ENCODE measurements around the gene PLA2G3.

PLA2G3 gene

DNA sequence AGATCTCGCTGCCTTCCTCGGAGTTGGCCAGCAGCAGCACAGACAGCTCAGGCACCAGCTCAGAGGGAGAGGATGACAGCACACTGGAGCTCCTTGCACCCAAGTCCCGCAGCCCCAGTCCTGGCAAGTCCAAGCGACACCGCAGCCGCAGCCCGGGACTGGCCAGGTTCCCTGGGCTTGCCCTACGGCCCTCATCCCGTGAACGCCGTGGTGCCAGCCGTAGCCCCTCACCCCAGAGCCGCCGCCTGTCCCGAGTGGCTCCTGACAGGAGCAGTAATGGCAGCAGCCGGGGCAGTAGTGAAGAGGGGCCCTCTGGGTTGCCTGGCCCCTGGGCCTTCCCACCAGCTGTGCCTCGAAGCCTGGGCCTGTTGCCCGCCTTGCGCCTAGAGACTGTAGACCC is 6.4 kb downstream of the PLA2G3 start:
- Histone ChIP-seq H3K27ac (ENCODE audit: low read length) (no peak overlapping the region), H3K9ac (ENCODE audit: low read depth, low read length) (no peak overlapping the region), H3K9me3 (ENCODE audit: insufficient read depth, low read depth, low read length) (no peaks in the 10 kb centered on the region), H3K4me3 (ENCODE audit: low read length) (no peak overlapping the region), H3K36me3 (ENCODE audit: insufficient read depth, low read depth, low read length) (peaks cover 51% of the 10 kb centered on the region; the same call in 1 of the 2 replicates), H3K4me1 (ENCODE audit: insufficient read depth, low read length) (no peaks in the 10 kb centered on the region), H3K27me3 (ENCODE audit: insufficient read depth, low read length) (no peaks in the 10 kb centered on the region)

GRCh38 chr22:31130873-31131272 is 9.4 kb downstream of the PLA2G3 start:
- no peaks in the 10 kb centered on the region for H3K9me3 ChIP-seq (ENCODE audit: insufficient read depth, low read depth, low read length)
- no peak overlapping the region for H3K4me3 ChIP-seq (ENCODE audit: low read length)
- H3K27ac ChIP-seq (ENCODE audit: low read length) = no peak overlapping the region
- no peaks in the 10 kb centered on the region for H3K27me3 ChIP-seq (ENCODE audit: insufficient read depth, low read length)
- H3K36me3 ChIP-seq (ENCODE audit: insufficient read depth, low read depth, low read length) = peaks cover 25% of the 10 kb centered on the region; the same call in 1 of the 2 replicates
- H3K4me1 ChIP-seq (ENCODE audit: insufficient read depth, low read length) = no peaks in the 10 kb centered on the region
- no peak overlapping the region for H3K9ac ChIP-seq (ENCODE audit: low read depth, low read length)

GRCh38 chr22:31128156-31128555 is 12.2 kb downstream of the PLA2G3 start:
- H3K4me3 ChIP-seq (ENCODE audit: low read length) = no peak overlapping the region
- no peak overlapping the region for H3K9ac ChIP-seq (ENCODE audit: low read depth, low read length)
- no peaks in the 10 kb centered on the region for H3K9me3 ChIP-seq (ENCODE audit: insufficient read depth, low read depth, low read length)

DNA sequence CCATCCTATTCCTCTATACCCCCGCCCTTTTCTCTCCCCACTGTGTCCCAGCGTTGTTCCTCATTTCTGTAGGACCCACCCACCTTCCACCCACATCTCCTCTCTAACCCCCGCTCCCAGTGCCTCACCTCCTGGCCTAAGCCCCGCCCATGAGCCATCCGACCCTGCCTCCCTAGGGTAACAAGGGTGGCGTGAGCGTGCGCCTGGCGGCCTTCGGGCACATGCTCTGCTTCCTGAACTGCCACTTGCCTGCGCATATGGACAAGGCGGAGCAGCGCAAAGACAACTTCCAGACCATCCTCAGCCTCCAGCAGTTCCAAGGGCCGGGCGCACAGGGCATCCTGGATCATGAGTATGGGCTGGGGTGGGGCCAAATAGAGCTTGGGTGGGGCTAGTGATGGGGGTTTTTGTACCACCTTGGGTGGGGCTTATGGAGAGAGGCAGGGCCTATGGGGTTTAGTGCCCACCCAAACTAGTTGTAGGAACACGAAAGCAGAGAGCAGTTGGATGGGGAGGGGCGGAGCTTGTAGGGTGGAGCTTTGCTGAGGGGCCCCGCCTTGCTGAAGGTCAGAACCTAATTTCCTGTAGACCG is 13.0 kb downstream of the PLA2G3 start:
- Histone ChIP-seq H3K27me3 (ENCODE audit: insufficient read depth, low read length) (no peaks in the 10 kb centered on the region), H3K36me3 (ENCODE audit: insufficient read depth, low read depth, low read length) (no peaks in the 10 kb centered on the region), H3K27ac (ENCODE audit: low read length) (no peak overlapping the region), H3K4me1 (ENCODE audit: insufficient read depth, low read length) (0 out of 2 replicates have a peak, but pooled peaks cover 4% of the 10 kb centered on the region), H3K9me3 (ENCODE audit: insufficient read depth, low read depth, low read length) (no peaks in the 10 kb centered on the region), H3K9ac (ENCODE audit: low read depth, low read length) (no peak overlapping the region), H3K4me3 (ENCODE audit: low read length) (peak overlapping the region; percentile 12; the same call in 1 of the 2 replicates)

More at GRCh38 chr22:31128156-31128555, 12.2 kb downstream of the PLA2G3 start:
- Histone ChIP-seq H3K27me3 (ENCODE audit: insufficient read depth, low read length) (no peaks in the 10 kb centered on the region), H3K27ac (ENCODE audit: low read length) (no peak overlapping the region), H3K36me3 (ENCODE audit: insufficient read depth, low read depth, low read length) (peaks cover 6% of the 10 kb centered on the region; the same call in 1 of the 2 replicates), H3K4me1 (ENCODE audit: insufficient read depth, low read length) (0 out of 2 replicates have a peak, but pooled peaks cover 3% of the 10 kb centered on the region)

DNA sequence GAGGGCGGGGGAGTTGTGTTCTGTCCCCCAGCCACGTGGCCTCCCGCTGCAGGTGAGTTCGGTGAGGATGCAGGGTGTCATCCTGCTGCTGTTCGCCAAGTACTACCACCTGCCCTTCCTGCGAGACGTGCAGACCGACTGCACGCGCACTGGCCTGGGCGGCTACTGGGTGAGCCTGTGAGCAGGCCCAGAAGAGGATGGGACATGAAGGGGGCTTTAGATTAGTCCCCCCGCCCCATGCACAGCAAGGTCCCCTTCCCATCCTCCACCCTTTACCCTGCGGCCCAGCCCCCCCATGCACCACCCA is 13.5 kb downstream of the PLA2G3 start:
- Histone ChIP-seq H3K4me1 (ENCODE audit: insufficient read depth, low read length) (0 out of 2 replicates have a peak, but pooled peaks cover 4% of the 10 kb centered on the region), H3K27me3 (ENCODE audit: insufficient read depth, low read length) (no peaks in the 10 kb centered on the region), H3K9ac (ENCODE audit: low read depth, low read length) (no peak overlapping the region), H3K36me3 (ENCODE audit: insufficient read depth, low read depth, low read length) (no peaks in the 10 kb centered on the region), H3K4me3 (ENCODE audit: low read length) (no peak overlapping the region), H3K9me3 (ENCODE audit: insufficient read depth, low read depth, low read length) (no peaks in the 10 kb centered on the region), H3K27ac (ENCODE audit: low read length) (no peak overlapping the region)

- H3K4me1 ChIP-seq (ENCODE audit: insufficient read depth, low read length) = 0 out of 2 replicates have a peak, but pooled peaks cover 4% of the 10 kb centered on the region
- H3K36me3 ChIP-seq (ENCODE audit: insufficient read depth, low read depth, low read length) = no peaks in the 10 kb centered on the region
- H3K27ac ChIP-seq (ENCODE audit: low read length) = no peak overlapping the region
- H3K4me3 ChIP-seq (ENCODE audit: low read length) = no peak overlapping the region
- H3K9ac ChIP-seq (ENCODE audit: low read depth, low read length) = no peak overlapping the region
- H3K9me3 ChIP-seq (ENCODE audit: insufficient read depth, low read depth, low read length) = no peaks in the 10 kb centered on the region
- no peaks in the 10 kb centered on the region for H3K27me3 ChIP-seq (ENCODE audit: insufficient read depth, low read length)
Observed at GRCh38 chr22:31126128-31126868, 14.0 kb downstream of the PLA2G3 start.

- no peaks in the 10 kb centered on the region for H3K36me3 ChIP-seq (ENCODE audit: insufficient read depth, low read depth, low read length)
- no peak overlapping the region for H3K9ac ChIP-seq (ENCODE audit: low read depth, low read length)
- H3K27ac ChIP-seq (ENCODE audit: low read length) = no peak overlapping the region
- no peaks in the 10 kb centered on the region for H3K27me3 ChIP-seq (ENCODE audit: insufficient read depth, low read length)
- H3K9me3 ChIP-seq (ENCODE audit: insufficient read depth, low read depth, low read length) = no peaks in the 10 kb centered on the region
- 0 out of 2 replicates have a peak, but pooled peaks cover 4% of the 10 kb centered on the region for H3K4me1 ChIP-seq (ENCODE audit: insufficient read depth, low read length)
- H3K4me3 ChIP-seq (ENCODE audit: low read length) = no peak overlapping the region
Observed at GRCh38 chr22:31125521-31126117, 14.7 kb downstream of the PLA2G3 start.

DNA sequence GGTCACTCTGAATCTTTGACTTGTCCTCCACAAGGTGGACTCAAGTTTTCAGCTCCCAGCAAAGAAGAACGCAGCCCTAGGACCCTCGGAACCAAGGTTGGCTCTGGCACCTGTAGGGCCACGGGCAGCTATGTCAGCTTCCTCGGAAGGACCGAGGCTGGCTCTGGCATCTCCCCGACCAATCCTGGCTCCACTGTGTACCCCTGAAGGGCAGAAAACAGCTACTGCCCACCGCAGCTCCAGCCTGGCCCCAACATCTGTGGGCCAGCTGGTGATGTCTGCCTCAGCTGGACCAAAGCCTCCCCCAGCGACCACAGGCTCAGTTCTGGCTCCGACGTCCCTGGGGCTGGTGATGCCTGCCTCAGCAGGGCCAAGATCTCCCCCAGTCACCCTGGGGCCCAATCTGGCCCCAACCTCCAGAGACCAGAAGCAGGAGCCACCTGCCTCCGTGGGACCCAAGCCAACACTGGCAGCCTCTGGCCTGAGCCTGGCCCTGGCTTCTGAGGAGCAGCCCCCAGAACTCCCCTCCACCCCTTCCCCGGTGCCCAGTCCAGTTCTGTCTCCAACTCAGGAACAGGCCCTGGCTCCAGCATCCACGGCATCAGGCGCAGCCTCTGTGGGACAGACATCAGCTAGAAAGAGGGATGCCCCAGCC is 15.4 kb downstream of the PLA2G3 start:
- Histone ChIP-seq H3K36me3 (ENCODE audit: insufficient read depth, low read depth, low read length) (no peaks in the 10 kb centered on the region), H3K4me3 (ENCODE audit: low read length) (no peak overlapping the region), H3K27ac (ENCODE audit: low read length) (no peak overlapping the region), H3K4me1 (ENCODE audit: insufficient read depth, low read length) (0 out of 2 replicates have a peak, but pooled peaks cover 4% of the 10 kb centered on the region), H3K27me3 (ENCODE audit: insufficient read depth, low read length) (no peaks in the 10 kb centered on the region), H3K9me3 (ENCODE audit: insufficient read depth, low read depth, low read length) (no peaks in the 10 kb centered on the region), H3K9ac (ENCODE audit: low read depth, low read length) (no peak overlapping the region)

GRCh38 chr22:31124290-31124689 is 16.0 kb downstream of the PLA2G3 start:
- Histone ChIP-seq H3K27me3 (ENCODE audit: insufficient read depth, low read length) (no peaks in the 10 kb centered on the region), H3K9me3 (ENCODE audit: insufficient read depth, low read depth, low read length) (no peaks in the 10 kb centered on the region), H3K27ac (ENCODE audit: low read length) (no peak overlapping the region), H3K9ac (ENCODE audit: low read depth, low read length) (no peak overlapping the region), H3K4me1 (ENCODE audit: insufficient read depth, low read length) (0 out of 2 replicates have a peak, but pooled peaks cover 4% of the 10 kb centered on the region), H3K4me3 (ENCODE audit: low read length) (no peak overlapping the region), H3K36me3 (ENCODE audit: insufficient read depth, low read depth, low read length) (no peaks in the 10 kb centered on the region)

DNA sequence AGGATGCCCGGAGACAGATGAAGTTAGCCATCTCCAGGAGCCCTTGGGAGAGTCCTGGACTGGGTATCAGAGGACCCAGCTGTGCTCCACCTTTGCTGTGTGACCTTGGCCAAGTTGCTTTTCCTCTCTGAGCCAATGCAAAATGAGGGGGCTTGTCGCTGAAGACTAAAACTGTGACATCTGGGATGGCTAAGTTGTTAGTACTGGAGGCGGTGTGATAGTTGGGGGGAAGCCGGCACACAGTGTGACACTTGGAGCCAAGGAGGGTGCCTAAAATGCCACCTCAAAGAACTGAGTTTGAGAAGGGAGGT is 17.1 kb downstream of the PLA2G3 start:
- Histone ChIP-seq H3K9ac (ENCODE audit: low read depth, low read length) (peak overlapping the region; percentile 68; the same call in 1 of the 2 replicates), H3K27me3 (ENCODE audit: insufficient read depth, low read length) (no peaks in the 10 kb centered on the region), H3K9me3 (ENCODE audit: insufficient read depth, low read depth, low read length) (no peaks in the 10 kb centered on the region), H3K4me3 (ENCODE audit: low read length) (peak overlapping the region; percentile 73), H3K4me1 (ENCODE audit: insufficient read depth, low read length) (0 out of 2 replicates have a peak, but pooled peaks cover 4% of the 10 kb centered on the region), H3K36me3 (ENCODE audit: insufficient read depth, low read depth, low read length) (no peaks in the 10 kb centered on the region), H3K27ac (ENCODE audit: low read length) (no peak overlapping the region)

- Histone ChIP-seq H3K4me1 (ENCODE audit: insufficient read depth, low read length) (0 out of 2 replicates have a peak, but pooled peaks cover 4% of the 10 kb centered on the region), H3K9me3 (ENCODE audit: insufficient read depth, low read depth, low read length) (no peaks in the 10 kb centered on the region), H3K36me3 (ENCODE audit: insufficient read depth, low read depth, low read length) (no peaks in the 10 kb centered on the region), H3K9ac (ENCODE audit: low read depth, low read length) (peak within 1 kb of the TSS; percentile 68; the same call in 1 of the 2 replicates), H3K27ac (ENCODE audit: low read length) (no peak within 1 kb of the TSS), H3K4me3 (ENCODE audit: low read length) (peak within 1 kb of the TSS; percentile 73), H3K27me3 (ENCODE audit: insufficient read depth, low read length) (no peaks in the 10 kb centered on the region)
Observed at GRCh38 chr22:31122532-31123291, 17.6 kb downstream of the PLA2G3 start, which contains the start of gene INPP5J. Gene INPP5J (plus strand): TSS chr22:31122966. CDS start chr22:31123015, 49 bp downstream.

Measured in iPS-20b (cell line).